CD8-positive, alpha-beta memory T cell (primary cell): ENCODE results near the gene PPP1R14B. TPM values are rescaled to one million over a fixed set of nuclear protein-coding genes. Genes with fewer than 3 reads are reported as not detected.

Experiments
- CTCF ChIA-PET: fragments of 350-600 bp; sonication (Branson Sonifier 250); formaldehyde crosslinking; loops from one replicate; lab custom pipeline; 2021; ENCODE audit warnings: antibody characterized with exemption; lab: Charles Lee
- POLR2A ChIA-PET: fragments of 350-600 bp; sonication (Branson Sonifier 250); formaldehyde crosslinking; loops from one replicate; lab custom pipeline; 2021; ENCODE audit warnings: antibody characterized with exemption; lab: Charles Lee
- DNase-seq, 5 donors: peaks; one replicate each; pipeline versions ENCODE4 v3.0.0 to v3.0.0-alpha.2; 2020 to 2022; ENCODE audit warnings: mixed read lengths in 1 of 5
- H3K27ac ChIP-seq: one replicate; pipeline ENCODE4 v1.7.0; 2013; ENCODE audit warnings: low read depth, mild to moderate bottlenecking, low read length, moderate library complexity
- H3K27me3 ChIP-seq: 2 replicates; pipeline ENCODE4 v1.7.0; 2013; ENCODE audit warnings: low read length, mild to moderate bottlenecking; ENCODE audit not compliant: insufficient read depth, poor library complexity, severe bottlenecking
- H3K36me3 ChIP-seq: 2 replicates; pipeline ENCODE4 v1.7.0; 2013; ENCODE audit warnings: mild to moderate bottlenecking, low read length, moderate library complexity; ENCODE audit not compliant: insufficient read depth
- H3K4me1 ChIP-seq: 2 replicates; pipeline ENCODE4 v1.7.0; 2013; ENCODE audit warnings: mild to moderate bottlenecking, low read length, moderate library complexity; ENCODE audit not compliant: insufficient read depth
- H3K4me3 ChIP-seq: 2 replicates; pipeline ENCODE4 v1.7.0; 2013; ENCODE audit warnings: mild to moderate bottlenecking, low read length
- H3K9me3 ChIP-seq: 2 replicates; pipeline ENCODE4 v1.7.0; 2013; ENCODE audit warnings: mild to moderate bottlenecking, low read length
- H3K27ac Mint-ChIP-seq, 8 donors: one replicate each; pipeline ENCODE4 v1.8.0; 2020 to 2021; ENCODE audit warnings: mixed read lengths in 8 of 8, mild to moderate bottlenecking in 6 of 8, inconsistent platforms in 3 of 8, moderate library complexity in 3 of 8
- H3K27me3 Mint-ChIP-seq, 2 donors: one replicate each; pipeline ENCODE4 v1.8.0; 2020 to 2021; ENCODE audit warnings: mixed read lengths in 2 of 2, mild to moderate bottlenecking in 1 of 2, moderate library complexity in 1 of 2
- H3K36me3 Mint-ChIP-seq, 3 donors: one replicate each; pipeline ENCODE4 v1.8.0; 2020 to 2021; ENCODE audit warnings: mixed read lengths in 3 of 3, inconsistent platforms in 1 of 3, mild to moderate bottlenecking in 1 of 3
- H3K4me1 Mint-ChIP-seq, 3 donors: one replicate each; pipeline ENCODE4 v1.8.0; 2020 to 2021; ENCODE audit warnings: mixed read lengths in 3 of 3, inconsistent platforms in 1 of 3, mild to moderate bottlenecking in 1 of 3
- H3K4me3 Mint-ChIP-seq, 7 donors: one replicate each; pipeline ENCODE4 v1.8.0; 2020 to 2021; ENCODE audit warnings: mixed read lengths in 7 of 7, mild to moderate bottlenecking in 6 of 7, moderate library complexity in 4 of 7, inconsistent platforms in 2 of 7
- H3K9me3 Mint-ChIP-seq, 5 donors: one replicate each; pipeline ENCODE4 v1.8.0; 2020 to 2022; ENCODE audit warnings: mixed read lengths in 5 of 5, mild to moderate bottlenecking in 3 of 5, moderate library complexity in 2 of 5, inconsistent platforms in 1 of 5
- polyA plus RNA-seq: library from polyadenylated mRNA; unstranded; fragments of 300-500 nt; fragmentation: Illumina TruSeq; gene quantifications from one replicate; pipeline ENCODE4 v1.2.3, GENCODE V29; 2021
- total RNA-seq, 2 experiments: library from RNA; stranded (reverse); gene quantifications; one replicate each; pipeline ENCODE4 v1.2.3, GENCODE V29; 2021

Gene PPP1R14B
- total and polyA plus RNA-seq, 3 experiments from 2014 or later: 57.3 to 381 (median 365) TPM

DNA sequence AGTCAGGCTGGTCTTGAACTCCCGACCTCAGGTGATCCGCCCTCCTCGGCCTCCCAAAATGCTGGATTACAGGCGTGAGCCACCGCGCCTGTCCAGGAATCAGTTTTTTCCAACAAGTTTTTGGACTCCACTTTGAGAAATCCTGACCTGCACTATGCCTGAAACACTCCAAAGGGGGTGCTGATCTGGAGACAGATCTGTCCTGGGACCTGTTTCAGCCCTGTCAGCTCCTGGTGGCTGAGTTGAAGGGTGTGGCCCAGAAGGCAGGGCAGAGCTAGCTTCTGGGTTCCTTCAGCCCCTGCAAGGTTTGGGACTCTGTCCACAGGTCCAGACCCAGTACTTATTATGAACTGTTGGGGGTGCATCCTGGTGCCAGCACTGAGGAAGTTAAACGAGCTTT is 15.2 kb downstream of the PPP1R14B start:
- ChIA-PET POLR2A (interaction anchor here (0.8 to 2.1 kb wide), 5 partner anchors 10 to 25 kb away, joined by 3 to 4 read pairs (median 3); partner anchors contain the start of genes FERMT3 and FKBP2), CTCF (interaction anchor here (0.9 to 1.6 kb wide), 4 partner anchors 9 to 73 kb away, joined by 3 to 4 read pairs (median 4); partner anchors contain the start of gene FKBP2)
- Mint-ChIP-seq H3K4me1 (peaks cover 39 to 67% (median 60%) of the 10 kb centered on the region in 3 donors), H3K4me3 (peak overlapping the region; percentile 60 to 97 (median 85)), H3K9me3 (no peaks in the 10 kb centered on the region), H3K27me3 (peaks cover 0 to 2% of the 10 kb centered on the region in 2 donors), H3K36me3 (peaks cover 0 to 10% (median 0%) of the 10 kb centered on the region in 3 donors), H3K27ac (peak overlapping the region; percentile 11 to 96 (median 68))
- H3K36me3 ChIP-seq: no peaks in the 10 kb centered on the region
- H3K4me3 ChIP-seq: no peak overlapping the region
- no peak overlapping the region for H3K27ac ChIP-seq
- no peaks in the 10 kb centered on the region for H3K9me3 ChIP-seq
- DNase-seq: peak in 1 of 5 donors; percentile 45
- no peaks in the 10 kb centered on the region for H3K27me3 ChIP-seq
- H3K4me1 ChIP-seq: peaks cover 58% of the 10 kb centered on the region

DNA sequence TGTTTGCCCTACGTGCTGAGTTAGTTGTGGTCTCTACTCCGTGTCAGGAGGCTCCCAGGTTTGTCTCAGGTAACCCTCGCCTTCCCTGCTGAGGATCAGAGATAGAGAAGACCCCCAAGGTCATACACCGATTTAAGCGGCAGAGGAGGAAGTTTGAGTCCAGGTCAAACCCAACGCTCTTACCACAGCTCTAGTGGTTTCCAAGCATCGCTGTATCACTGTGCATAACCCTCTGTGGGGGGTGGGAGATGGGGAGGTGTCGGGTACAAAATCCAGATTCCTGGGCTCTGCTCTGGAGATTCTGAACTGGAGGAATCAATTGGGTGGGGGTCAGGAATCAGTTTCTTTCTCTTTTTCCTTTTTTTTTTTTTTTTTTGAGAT is 15.8 kb downstream of the PPP1R14B start:
- H3K4me1 Mint-ChIP-seq: peaks cover 39 to 67% (median 60%) of the 10 kb centered on the region in 3 donors
- peaks cover 0 to 13% (median 0%) of the 10 kb centered on the region in 3 donors for H3K36me3 Mint-ChIP-seq
- CTCF ChIA-PET: interaction anchor here (0.9 to 1.6 kb wide), 3 partner anchors 23 to 74 kb away, joined by 3 to 7 read pairs (median 4); no protein-coding TSS in a partner anchor
- no peaks in the 10 kb centered on the region for H3K9me3 Mint-ChIP-seq
- POLR2A ChIA-PET: interaction anchor here (0.8 to 2.1 kb wide), 4 partner anchors 10 to 26 kb away, joined by 3 to 5 read pairs (median 4); partner anchors contain the start of genes FERMT3 and FKBP2
- peaks cover 58% of the 10 kb centered on the region for H3K4me1 ChIP-seq
- H3K9me3 ChIP-seq: no peaks in the 10 kb centered on the region
- peak overlapping the region; percentile 89 to 96 (median 93) for H3K27ac Mint-ChIP-seq
- DNase-seq: no peak
- H3K4me3 Mint-ChIP-seq: peak overlapping the region; percentile 85 to 97 (median 88)
- H3K27me3 ChIP-seq: no peaks in the 10 kb centered on the region
- H3K36me3 ChIP-seq: no peaks in the 10 kb centered on the region
- peak overlapping the region; percentile 83 for H3K27ac ChIP-seq
- peaks cover 0 to 2% of the 10 kb centered on the region in 2 donors for H3K27me3 Mint-ChIP-seq
- H3K4me3 ChIP-seq: peak overlapping the region; percentile 70

GRCh38 chr11:64230171-64230984 is 16.4 kb downstream of the PPP1R14B start, which contains the start of gene DNAJC4:
TSS of gene DNAJC4 (plus strand) at chr11:64230548. CDS start at chr11:64230855, 307 bp downstream.
- POLR2A ChIA-PET: interaction anchor here (0.6 to 2.1 kb wide), 7 partner anchors 11 to 44 kb away, joined by 3 to 9 read pairs (median 4); partner anchors contain the start of genes FERMT3, FKBP2, PPP1R14B and STIP1
- Histone ChIP-seq H3K27ac (peak within 1 kb of the TSS; percentile 83), H3K9me3 (no peaks in the 10 kb centered on the region), H3K4me3 (peak within 1 kb of the TSS; percentile 70), H3K4me1 (peaks cover 58% of the 10 kb centered on the region), H3K27me3 (no peaks in the 10 kb centered on the region), H3K36me3 (no peaks in the 10 kb centered on the region)
- Mint-ChIP-seq H3K9me3 (no peaks in the 10 kb centered on the region), H3K27ac (peak within 1 kb of the TSS; percentile 89 to 96 (median 93)), H3K27me3 (peaks cover 0 to 2% of the 10 kb centered on the region in 2 donors), H3K4me1 (peaks cover 39 to 67% (median 58%) of the 10 kb centered on the region in 3 donors), H3K36me3 (peaks cover 0 to 14% (median 0%) of the 10 kb centered on the region in 3 donors), H3K4me3 (peak within 1 kb of the TSS; percentile 85 to 97 (median 88))
- CTCF ChIA-PET: interaction anchor here (0.9 to 1.6 kb wide), 4 partner anchors 20 to 71 kb away, joined by 3 to 7 read pairs (median 6); partner anchors contain the start of gene FERMT3
- peak; percentile 85 to 92 (median 87) for DNase-seq

DNA sequence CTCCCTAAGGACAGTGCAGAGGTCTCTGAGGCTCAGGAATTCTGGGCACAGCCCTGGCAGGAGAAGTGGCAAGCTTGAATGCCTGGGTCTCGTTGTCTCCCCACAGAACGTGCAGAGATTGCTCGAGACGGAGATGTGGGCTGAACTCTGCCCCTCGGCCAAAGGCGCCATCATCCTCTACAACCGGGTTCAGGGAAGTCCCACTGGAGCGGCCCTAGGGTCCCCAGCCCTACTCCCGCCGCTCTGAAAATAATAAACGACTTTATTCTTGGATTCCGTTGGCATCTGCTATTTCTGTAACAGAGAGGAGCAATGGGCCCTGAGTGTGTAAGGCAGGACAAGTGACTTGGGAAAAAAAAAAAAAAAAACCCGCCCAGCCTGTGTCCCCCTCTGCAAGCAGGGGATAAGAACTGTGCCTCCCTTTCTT is 17.0 kb downstream of the PPP1R14B start:
- Histone ChIP-seq H3K36me3 (no peaks in the 10 kb centered on the region), H3K4me3 (peak overlapping the region; percentile 70), H3K4me1 (peaks cover 59% of the 10 kb centered on the region), H3K9me3 (no peaks in the 10 kb centered on the region), H3K27ac (peak overlapping the region; percentile 83), H3K27me3 (no peaks in the 10 kb centered on the region)
- peaks cover 0 to 10% (median 0%) of the 10 kb centered on the region in 3 donors for H3K36me3 Mint-ChIP-seq
- H3K27ac Mint-ChIP-seq: peak overlapping the region; percentile 88 to 96 (median 93)
- H3K9me3 Mint-ChIP-seq: no peaks in the 10 kb centered on the region
- peaks cover 0 to 2% of the 10 kb centered on the region in 2 donors for H3K27me3 Mint-ChIP-seq
- ChIA-PET POLR2A (interaction anchor here (0.5 to 2.1 kb wide), 6 partner anchors 16 to 44 kb away, joined by 3 to 9 read pairs (median 4); partner anchors contain the start of genes FERMT3, PPP1R14B and STIP1), CTCF (interaction anchor here (0.9 to 1.6 kb wide), 4 partner anchors 20 to 72 kb away, joined by 3 to 7 read pairs (median 6); partner anchors contain the start of gene FERMT3)
- DNase-seq: no peak
- peak overlapping the region; percentile 85 to 97 (median 88) for H3K4me3 Mint-ChIP-seq
- peaks cover 40 to 69% (median 53%) of the 10 kb centered on the region in 3 donors for H3K4me1 Mint-ChIP-seq

DNA sequence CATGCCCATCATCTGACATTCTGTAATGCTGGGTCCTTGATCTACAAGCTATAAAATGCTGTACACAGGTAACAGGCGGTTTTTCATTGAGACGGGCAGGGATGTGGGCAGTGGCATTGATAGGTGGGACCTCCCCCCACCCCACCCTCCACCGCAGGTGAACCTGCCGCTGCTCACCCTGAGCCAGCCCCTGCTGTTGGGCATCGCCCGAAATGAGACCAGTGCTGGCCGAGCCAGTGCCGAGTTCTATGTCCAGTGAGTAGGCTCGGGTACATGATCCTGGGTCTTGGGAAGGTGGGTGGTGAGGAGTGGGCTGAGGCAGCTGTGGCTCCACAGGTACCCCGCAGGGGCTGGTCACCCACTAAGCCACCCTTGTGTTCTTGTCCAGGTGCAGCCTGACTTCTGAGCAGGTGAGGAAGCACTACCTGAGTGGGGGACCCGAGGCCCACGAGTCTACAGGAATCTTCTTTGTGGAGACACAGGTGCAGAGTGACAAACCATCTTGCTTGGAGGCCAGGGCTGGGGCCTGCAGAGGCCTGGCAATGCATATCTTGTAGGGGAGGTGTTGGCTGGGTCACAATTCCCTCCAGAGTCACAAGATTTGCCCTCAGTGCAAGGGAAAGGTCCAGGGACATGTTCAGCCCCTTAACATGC is 17.5 kb downstream of the PPP1R14B start:
- Histone ChIP-seq H3K4me3 (peak overlapping the region; percentile 70), H3K27ac (peak overlapping the region; percentile 83), H3K27me3 (no peaks in the 10 kb centered on the region), H3K4me1 (peaks cover 59% of the 10 kb centered on the region), H3K9me3 (no peaks in the 10 kb centered on the region), H3K36me3 (peaks cover 2% of the 10 kb centered on the region)
- ChIA-PET POLR2A (interaction anchor here (0.5 to 1.6 kb wide), 6 partner anchors 12 to 43 kb away, joined by 3 to 9 read pairs (median 4); partner anchors contain the start of genes FKBP2, PPP1R14B and STIP1), CTCF (interaction anchor here (0.9 to 1.6 kb wide), 5 partner anchors 21 to 72 kb away, joined by 3 to 7 read pairs (median 5); partner anchors contain the start of gene FERMT3)
- peak in 1 of 5 donors; percentile 46 for DNase-seq
- Mint-ChIP-seq H3K27me3 (peaks cover 0 to 2% of the 10 kb centered on the region in 2 donors), H3K4me1 (peaks cover 41 to 72% (median 53%) of the 10 kb centered on the region in 3 donors), H3K4me3 (peak overlapping the region; percentile 85 to 97 (median 88)), H3K9me3 (no peaks in the 10 kb centered on the region), H3K36me3 (peaks cover 0 to 10% (median 0%) of the 10 kb centered on the region in 3 donors), H3K27ac (peak overlapping the region in 7 of 8 donors; percentile 86 to 96 (median 93))

- ChIA-PET CTCF (interaction anchor here (1.2 to 12.0 kb wide), 8 partner anchors 9 to 77 kb away, joined by 4 to 143 read pairs (median 6); partner anchors contain the start of genes BAD, CATSPERZ and FERMT3), POLR2A (interaction anchor here (1.9 to 6.2 kb wide), 4 partner anchors 13 to 76 kb away, joined by 8 to 69 read pairs (median 10); partner anchors contain the start of genes FERMT3, FKBP2 and PPP1R14B)
- Histone ChIP-seq H3K36me3 (peaks cover 5% of the 10 kb centered on the region), H3K27ac (peak overlapping the region; percentile 88), H3K27me3 (no peaks in the 10 kb centered on the region), H3K4me1 (peaks cover 48% of the 10 kb centered on the region), H3K9me3 (no peaks in the 10 kb centered on the region), H3K4me3 (peak overlapping the region; percentile 90)
- H3K27ac Mint-ChIP-seq: peak overlapping the region; percentile 79 to 96 (median 90)
- no peaks in the 10 kb centered on the region for H3K9me3 Mint-ChIP-seq
- peak overlapping the region; percentile 90 to 94 (median 92) for H3K4me3 Mint-ChIP-seq
- peaks cover 35 to 65% (median 43%) of the 10 kb centered on the region in 3 donors for H3K4me1 Mint-ChIP-seq
- H3K27me3 Mint-ChIP-seq: no peaks in the 10 kb centered on the region
- H3K36me3 Mint-ChIP-seq: peaks cover 0 to 16% (median 0%) of the 10 kb centered on the region in 3 donors
- no peak for DNase-seq
Measured at GRCh38 chr11:64227405-64227956, 19.3 kb downstream of the PPP1R14B start.
